ENCODE results near the gene FUT3.

GRCh38 chr19:5867201-5868136 is 16.2 kb upstream of the FUT3 start:
- TF ChIP-seq CTCF (IDR thresholded peaks at IDR 0.05) (no peak), EP300 (IDR thresholded peaks at IDR 0.05) (no peak), POLR2AphosphoS5 (IDR thresholded peaks at IDR 0.05) (no peak), POLR2A (IDR thresholded peaks at IDR 0.05) (no peak)
